ENCODE data around the gene GDPD5.

The GDPD5 gene

DNA sequence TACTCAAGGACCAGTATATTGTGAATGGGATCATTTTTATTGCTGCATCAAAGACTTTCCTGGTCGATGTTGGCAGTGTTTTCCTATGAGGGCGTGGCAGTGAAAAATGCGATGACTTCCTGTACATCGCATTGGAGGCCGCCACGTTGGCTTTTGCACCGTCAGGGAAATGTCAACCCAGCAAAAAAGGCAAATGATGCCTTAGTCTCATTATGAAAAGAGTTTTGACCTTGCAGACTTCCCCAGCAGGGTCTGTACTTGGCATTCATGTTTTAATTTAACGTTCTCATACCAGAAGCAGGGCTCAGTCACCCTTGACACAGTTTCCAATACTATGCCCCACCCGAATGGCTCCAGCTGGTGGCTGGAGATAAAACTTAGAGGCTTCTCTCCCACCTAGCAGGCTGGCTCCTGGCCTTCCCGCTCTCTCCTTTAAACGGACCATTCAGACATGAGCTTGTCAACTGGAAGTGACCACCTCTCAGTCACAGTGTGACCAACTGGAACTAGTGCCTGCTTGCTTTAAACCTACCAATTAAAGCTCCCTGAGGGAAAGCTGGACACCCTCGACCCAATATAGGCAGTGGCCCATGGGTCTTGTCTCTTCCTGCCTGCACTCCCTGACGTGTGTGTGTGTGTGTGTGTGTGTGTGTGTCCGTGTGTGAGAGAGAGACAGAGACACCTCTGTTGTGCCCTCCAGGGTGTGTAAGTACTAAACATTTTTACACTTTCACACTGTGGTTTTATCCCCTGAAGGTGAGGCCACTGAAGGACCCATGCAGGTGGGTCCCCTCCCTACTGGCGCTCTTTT is 8.7 kb upstream of the GDPD5 start:
- no peak for DNase-seq (ENCODE audit: low spot score)

DNA sequence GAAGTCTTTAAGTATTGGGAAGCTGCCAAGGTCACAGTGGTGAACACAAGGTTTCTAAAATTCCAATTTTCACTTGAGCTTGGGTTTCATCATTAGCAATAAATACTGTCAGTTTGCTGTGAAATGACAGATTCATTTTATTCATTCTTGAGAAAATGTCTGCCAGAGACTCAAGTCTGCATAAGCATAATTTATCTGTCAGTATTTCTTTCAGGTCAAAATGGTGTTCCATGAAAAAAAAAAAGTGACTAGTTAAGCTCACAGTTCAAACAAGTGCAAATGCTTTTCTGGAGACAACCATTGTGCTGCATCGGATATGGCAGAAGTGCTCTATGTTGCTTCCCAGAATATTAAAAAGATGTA is 8.1 kb upstream of the GDPD5 start:
- DNase-seq (ENCODE audit: low spot score) = no peak

- DNase-seq (ENCODE audit: low spot score) = no peak
Observed at GRCh38 chr11:75532200-75533048, 6.7 kb upstream of the GDPD5 start.

GRCh38 chr11:75531325-75531724 is 5.6 kb upstream of the GDPD5 start:
- no peak for DNase-seq (ENCODE audit: low spot score)

DNA sequence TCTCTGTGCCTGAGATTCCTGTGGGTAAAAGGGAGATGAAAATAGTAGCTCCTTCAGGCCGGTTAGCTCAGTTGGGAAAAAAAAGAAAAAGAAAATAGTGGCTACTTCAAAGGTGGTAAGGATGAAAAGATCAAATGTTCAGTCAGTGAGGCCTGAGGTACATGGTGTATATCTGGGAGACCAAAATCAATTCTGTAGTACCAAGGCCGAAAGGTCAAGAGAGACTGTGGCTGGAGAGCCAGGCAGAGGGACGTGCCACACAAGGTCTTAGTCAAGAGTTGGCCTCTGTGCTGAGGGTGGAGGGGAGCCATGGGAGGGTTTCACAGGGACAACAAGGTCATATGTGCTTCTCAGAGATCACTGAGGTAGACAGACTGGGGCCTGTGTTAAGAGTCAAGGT is 4.8 kb upstream of the GDPD5 start:
- no peak for DNase-seq (ENCODE audit: low spot score)

DNA sequence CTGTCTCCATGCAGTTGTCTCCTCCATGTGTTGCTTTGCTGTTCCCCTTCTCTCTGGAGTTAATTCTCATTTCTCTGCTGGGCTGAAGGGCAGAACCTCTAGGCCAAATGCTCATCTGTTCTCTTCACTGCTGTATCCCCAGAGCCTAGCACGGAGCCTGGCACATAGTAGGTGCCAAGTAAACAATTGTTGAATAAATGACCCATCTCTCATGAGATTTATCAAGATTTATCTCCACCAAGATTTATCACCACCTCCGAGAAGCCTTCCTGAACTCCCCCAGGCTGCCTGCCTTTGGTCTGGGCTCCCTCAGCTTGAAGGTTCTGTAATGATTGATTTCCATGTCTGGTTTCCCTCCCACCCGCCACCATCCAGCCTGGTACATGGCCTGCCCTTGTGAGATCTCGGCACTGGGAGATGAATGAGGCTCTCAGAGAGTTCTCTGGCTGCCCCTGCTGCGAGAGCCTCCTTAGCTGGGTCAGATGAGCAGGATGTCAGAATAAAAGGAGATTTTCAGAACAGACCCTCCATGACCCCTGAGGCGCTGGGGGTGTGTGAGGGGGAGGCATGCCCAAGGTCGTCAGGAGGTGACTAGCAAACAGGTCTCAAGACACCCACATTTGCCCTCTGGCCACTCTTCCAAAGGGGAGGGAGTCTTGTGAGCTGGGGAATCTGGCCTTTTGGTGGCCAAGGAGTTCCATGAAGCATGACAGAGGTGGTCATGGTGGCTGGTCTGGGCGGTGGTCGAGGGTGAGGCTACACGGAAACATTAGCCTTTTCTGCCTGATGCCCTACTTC is 2.4 kb upstream of the GDPD5 start:
- no peak for DNase-seq (ENCODE audit: low spot score)

DNA sequence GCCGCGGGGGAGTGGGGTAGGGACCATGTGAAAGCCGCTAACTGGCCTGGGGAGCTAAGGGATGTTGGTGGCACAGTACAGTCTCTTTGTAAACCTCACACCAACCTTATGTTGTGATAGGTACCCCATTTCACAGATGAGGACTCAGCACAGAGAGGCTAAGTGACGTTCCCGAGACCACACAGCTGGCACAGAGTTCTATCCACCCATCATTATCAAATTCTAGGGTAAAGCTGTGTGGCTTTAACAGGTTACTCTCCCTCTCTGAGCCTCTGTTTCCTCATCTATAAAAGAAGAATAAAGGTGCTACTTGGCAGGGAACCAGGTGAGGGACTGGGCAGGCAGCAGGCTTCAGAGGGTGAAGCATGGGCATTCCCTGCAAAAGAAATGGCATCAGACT is 1.4 kb upstream of the GDPD5 start:
- DNase-seq (ENCODE audit: low spot score) = no peak

- no peak for DNase-seq (ENCODE audit: low spot score)
Observed at GRCh38 chr11:75526192-75526541, 426 bp upstream of the GDPD5 start.

GRCh38 chr11:75524665-75525432 is 892 bp downstream of the GDPD5 start:
- no peak for DNase-seq (ENCODE audit: low spot score)

DNA sequence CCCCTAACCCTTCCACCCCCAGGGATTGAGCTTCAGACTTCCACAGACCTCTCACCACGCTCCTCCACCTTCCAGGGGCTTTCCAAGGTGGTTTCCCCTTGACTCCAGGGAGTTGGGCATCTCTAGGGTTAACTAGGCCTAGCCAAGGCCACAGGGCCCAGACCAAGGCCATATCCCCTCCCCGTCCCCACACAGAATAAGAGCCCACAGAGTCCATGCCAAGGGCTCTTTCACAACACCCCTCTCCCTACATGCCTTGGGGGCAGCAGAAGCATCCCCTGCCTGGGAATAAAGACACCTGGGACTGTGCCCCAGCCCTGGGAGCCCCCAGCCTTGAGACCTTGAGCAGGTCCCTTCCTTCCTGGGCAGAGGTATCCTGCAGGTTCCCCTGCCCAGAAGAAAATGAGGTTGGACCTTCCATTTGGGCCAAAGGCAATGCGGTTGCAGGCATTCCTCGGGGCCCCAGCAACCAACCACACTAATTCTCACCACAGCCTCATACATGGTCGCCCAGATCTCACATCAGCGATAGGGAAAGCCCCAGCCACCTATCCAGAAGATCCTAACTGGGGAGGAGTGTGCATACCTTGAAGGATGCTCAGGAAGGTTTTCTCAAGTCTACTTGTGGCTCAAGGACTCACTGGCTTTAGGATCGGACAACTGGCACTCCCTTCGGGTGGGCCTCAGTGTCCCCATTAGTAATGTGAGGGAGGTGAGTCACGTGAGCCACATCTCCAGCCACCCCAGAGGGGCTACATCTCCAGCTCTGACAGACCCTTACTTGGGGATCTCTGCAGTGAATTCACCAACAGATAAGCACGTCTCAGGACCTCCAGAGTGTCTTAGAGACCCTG is 1.7 kb downstream of the GDPD5 start:
- no peak for DNase-seq (ENCODE audit: low spot score)

DNA sequence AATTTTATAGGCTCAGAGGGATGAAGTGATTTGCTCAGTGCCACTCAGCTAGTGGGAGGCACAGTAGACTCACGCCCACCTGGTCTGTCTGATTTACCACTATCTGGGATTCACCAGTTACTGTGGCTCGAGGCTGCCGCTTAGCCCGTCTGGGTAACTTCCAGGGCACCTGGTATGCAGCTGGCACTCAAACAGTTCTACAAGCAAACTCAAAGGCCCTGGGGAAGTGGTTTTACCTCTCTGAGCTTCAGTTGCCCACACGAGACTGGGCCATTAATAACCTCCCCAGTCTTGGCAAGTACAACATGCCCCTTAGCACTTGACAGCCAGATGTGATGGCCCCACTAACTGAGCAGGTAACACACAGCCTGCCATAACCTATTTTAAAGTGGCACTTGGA is 2.6 kb downstream of the GDPD5 start:
- no peak for DNase-seq (ENCODE audit: low spot score)

GRCh38 chr11:75522286-75523044 is 3.3 kb downstream of the GDPD5 start:
- DNase-seq (ENCODE audit: low spot score) = no peak

GRCh38 chr11:75520688-75521087 is 5.1 kb downstream of the GDPD5 start:
- no peak for DNase-seq (ENCODE audit: low spot score)

- DNase-seq (ENCODE audit: low spot score) = no peak
Observed at GRCh38 chr11:75518771-75519653, 6.7 kb downstream of the GDPD5 start.

GRCh38 chr11:75518204-75518549 is 7.6 kb downstream of the GDPD5 start:
- DNase-seq (ENCODE audit: low spot score) = no peak

- no peak for DNase-seq (ENCODE audit: low spot score)
Observed at GRCh38 chr11:75516886-75517285, 8.9 kb downstream of the GDPD5 start.

DNA sequence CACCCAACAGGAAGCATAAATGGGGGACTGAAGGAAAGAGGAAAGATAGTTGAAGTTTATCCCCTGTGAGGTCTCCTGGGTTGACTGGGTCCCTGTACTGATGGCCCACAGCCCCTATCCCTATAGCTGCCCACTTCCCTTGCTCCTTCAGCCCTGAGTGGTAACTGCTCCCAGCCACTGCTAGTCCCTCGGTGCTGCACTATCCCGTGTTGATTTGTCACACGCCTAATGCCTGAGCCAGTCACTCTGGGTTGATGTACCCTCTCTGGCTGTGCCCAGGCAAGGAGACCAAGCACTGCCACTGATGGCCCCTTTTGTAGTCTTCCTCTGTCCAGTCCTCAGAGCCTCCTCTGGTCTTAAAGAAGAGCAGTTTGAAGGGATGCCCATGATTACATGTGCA is 9.6 kb downstream of the GDPD5 start:
- DNase-seq (ENCODE audit: low spot score) = no peak

- no peak for DNase-seq (ENCODE audit: low spot score)
Observed at GRCh38 chr11:75514596-75514995, 11.1 kb downstream of the GDPD5 start.

GRCh38 chr11:75513250-75513649 is 12.5 kb downstream of the GDPD5 start:
- DNase-seq (ENCODE audit: low spot score) = no peak

GRCh38 chr11:75510723-75511019 is 15.1 kb downstream of the GDPD5 start:
- DNase-seq (ENCODE audit: low spot score) = no peak
